ENCODE measurements around the gene RHCG.

- no peak for TF ChIP-seq EZH2 (conservative IDR thresholded peaks at IDR 0.05; ENCODE audit: low read depth, low read length)
- no peak for TF ChIP-seq BATF2 (CRISPR knock-in tag; IDR thresholded peaks at IDR 0.05)
- TF ChIP-seq HOXA7 (CRISPR knock-in tag; IDR thresholded peaks at IDR 0.05) = no peak
- TF ChIP-seq ZNF772 (CRISPR knock-in tag; IDR thresholded peaks at IDR 0.05) = no peak
- no peak for TF ChIP-seq CTCF (CRISPR knock-in tag; IDR thresholded peaks at IDR 0.05)
- no peak for TF ChIP-seq UBTF (CRISPR knock-in tag; IDR thresholded peaks at IDR 0.05)
- no peak for TF ChIP-seq HNF1B (CRISPR knock-in tag; IDR thresholded peaks at IDR 0.05)
- TF ChIP-seq POLR2AphosphoS2 (IDR thresholded peaks at IDR 0.05; ENCODE audit: low read depth, low read length) = no peak
- TF ChIP-seq THAP7 (CRISPR knock-in tag; IDR thresholded peaks at IDR 0.05) = no peak
- no peak for TF ChIP-seq IKZF1 (IDR thresholded peaks at IDR 0.05)
- no peak for TF ChIP-seq KMT2A (CRISPR knock-in tag; IDR thresholded peaks at IDR 0.05)
- TF ChIP-seq MZF1 (CRISPR knock-in tag; IDR thresholded peaks at IDR 0.05; ENCODE audit: borderline replicate concordance) = no peak
- no peak for TF ChIP-seq JARID2 (CRISPR knock-in tag; IDR thresholded peaks at IDR 0.05; ENCODE audit: insufficient replicate concordance)
Measured at GRCh38 chr15:89426500-89426899, 69.9 kb downstream of the RHCG start.
